ENCODE data around the gene SERPINA5. TPM values are rescaled to one million over a fixed set of nuclear protein-coding genes. Genes with fewer than 3 reads are reported as not detected.

The SERPINA5 gene
- total RNA-seq, 1 experiment from 2014 or later, result 3.0 TPM

GRCh38 chr14:94539181-94539580 lies 42.0 kb upstream of the SERPINA5 start:
- H3K9me3 ChIP-seq (ENCODE audit: control insufficient read depth in 1 of 2, insufficient read depth in 1 of 2, low read depth in 1 of 2, low read length in 2 of 2), result no peaks in the 10 kb centered on the region
- ATAC-seq (no peak), DNase-seq (ENCODE audit: low read depth, low spot score) (no peak)
- ChIA-PET RAD21 (ENCODE audit: low non-redundant PET in 1 of 2, low total read pairs in 2 of 2, uncharacterized antibody in 2 of 2, unreplicated experiment in 2 of 2) (no interaction called here), CTCF (interaction anchor here (0.6 to 4.0 kb wide), 4 partner anchors 10 to 407 kb away, joined by 3 to 14 read pairs (median 3); no protein-coding TSS in a partner anchor), POLR2A (no interaction called here)
- no peaks in the 10 kb centered on the region for H3K27me3 ChIP-seq (ENCODE audit: insufficient read depth, low read length)
- TF ChIP-seq, protein P1, sequence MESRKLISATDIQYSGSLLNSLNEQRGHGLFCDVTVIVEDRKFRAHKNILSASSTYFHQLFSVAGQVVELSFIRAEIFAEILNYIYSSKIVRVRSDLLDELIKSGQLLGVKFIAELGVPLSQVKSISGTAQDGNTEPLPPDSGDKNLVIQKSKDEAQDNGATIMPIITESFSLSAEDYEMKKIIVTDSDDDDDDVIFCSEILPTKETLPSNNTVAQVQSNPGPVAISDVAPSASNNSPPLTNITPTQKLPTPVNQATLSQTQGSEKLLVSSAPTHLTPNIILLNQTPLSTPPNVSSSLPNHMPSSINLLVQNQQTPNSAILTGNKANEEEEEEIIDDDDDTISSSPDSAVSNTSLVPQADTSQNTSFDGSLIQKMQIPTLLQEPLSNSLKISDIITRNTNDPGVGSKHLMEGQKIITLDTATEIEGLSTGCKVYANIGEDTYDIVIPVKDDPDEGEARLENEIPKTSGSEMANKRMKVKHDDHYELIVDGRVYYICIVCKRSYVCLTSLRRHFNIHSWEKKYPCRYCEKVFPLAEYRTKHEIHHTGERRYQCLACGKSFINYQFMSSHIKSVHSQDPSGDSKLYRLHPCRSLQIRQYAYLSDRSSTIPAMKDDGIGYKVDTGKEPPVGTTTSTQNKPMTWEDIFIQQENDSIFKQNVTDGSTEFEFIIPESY (IDR thresholded peaks at IDR 0.05; ENCODE audit: extremely low read depth, insufficient replicate concordance, low read length), result no peak
- TF ChIP-seq EZH2phosphoT487 (IDR thresholded peaks at IDR 0.05; ENCODE audit: borderline replicate concordance) (no peak), FOSL1 (IDR thresholded peaks at IDR 0.05; ENCODE audit: low read depth) (no peak), POLR2A (IDR thresholded peaks at IDR 0.05; ENCODE audit: borderline replicate concordance, extremely low read depth, insufficient read depth, insufficient read length) (no peak), EGR1 (IDR thresholded peaks at IDR 0.05; ENCODE audit: low read depth) (no peak), CEBPB (IDR thresholded peaks at IDR 0.05; ENCODE audit: low read depth) (no peak), EZH2 (IDR thresholded peaks at IDR 0.05) (no peak), JUND (IDR thresholded peaks at IDR 0.05) (no peak), SP1 (IDR thresholded peaks at IDR 0.05; ENCODE audit: low read depth) (no peak), RAD21 (IDR thresholded peaks at IDR 0.05; ENCODE audit: low read depth) (no peak), CBX3 (IDR thresholded peaks at IDR 0.05; ENCODE audit: low read depth) (no peak), TCF7L2 (IDR thresholded peaks at IDR 0.05; ENCODE audit: borderline replicate concordance, extremely low read depth, insufficient read depth, insufficient read length) (no peak), ZNF274 (IDR thresholded peaks at IDR 0.05; ENCODE audit: low read depth, low read length) (no peak), ELF1 (IDR thresholded peaks at IDR 0.05; ENCODE audit: borderline replicate concordance, low read depth) (no peak), MAX (IDR thresholded peaks at IDR 0.05) (no peak), POLR2AphosphoS5 (IDR thresholded peaks at IDR 0.05; ENCODE audit: low read depth, low read length) (no peak), ZFX (IDR thresholded peaks at IDR 0.05) (no peak)
- TF ChIP-seq, protein P2, sequence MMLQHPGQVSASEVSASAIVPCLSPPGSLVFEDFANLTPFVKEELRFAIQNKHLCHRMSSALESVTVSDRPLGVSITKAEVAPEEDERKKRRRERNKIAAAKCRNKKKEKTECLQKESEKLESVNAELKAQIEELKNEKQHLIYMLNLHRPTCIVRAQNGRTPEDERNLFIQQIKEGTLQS (IDR thresholded peaks at IDR 0.05), result no peak
- TF ChIP-seq, protein P3, sequence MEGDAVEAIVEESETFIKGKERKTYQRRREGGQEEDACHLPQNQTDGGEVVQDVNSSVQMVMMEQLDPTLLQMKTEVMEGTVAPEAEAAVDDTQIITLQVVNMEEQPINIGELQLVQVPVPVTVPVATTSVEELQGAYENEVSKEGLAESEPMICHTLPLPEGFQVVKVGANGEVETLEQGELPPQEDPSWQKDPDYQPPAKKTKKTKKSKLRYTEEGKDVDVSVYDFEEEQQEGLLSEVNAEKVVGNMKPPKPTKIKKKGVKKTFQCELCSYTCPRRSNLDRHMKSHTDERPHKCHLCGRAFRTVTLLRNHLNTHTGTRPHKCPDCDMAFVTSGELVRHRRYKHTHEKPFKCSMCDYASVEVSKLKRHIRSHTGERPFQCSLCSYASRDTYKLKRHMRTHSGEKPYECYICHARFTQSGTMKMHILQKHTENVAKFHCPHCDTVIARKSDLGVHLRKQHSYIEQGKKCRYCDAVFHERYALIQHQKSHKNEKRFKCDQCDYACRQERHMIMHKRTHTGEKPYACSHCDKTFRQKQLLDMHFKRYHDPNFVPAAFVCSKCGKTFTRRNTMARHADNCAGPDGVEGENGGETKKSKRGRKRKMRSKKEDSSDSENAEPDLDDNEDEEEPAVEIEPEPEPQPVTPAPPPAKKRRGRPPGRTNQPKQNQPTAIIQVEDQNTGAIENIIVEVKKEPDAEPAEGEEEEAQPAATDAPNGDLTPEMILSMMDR (IDR thresholded peaks at IDR 0.05 in 2 of 3, conservative IDR thresholded peaks at IDR 0.05 in 1 of 3; ENCODE audit: borderline replicate concordance in 1 of 3, insufficient read depth in 1 of 3, low read depth in 2 of 3, low read length in 2 of 3), result no peak
- no peak overlapping the region for H2AFZ ChIP-seq (ENCODE audit: low read depth, low read length, poor library complexity, severe bottlenecking)
- no peaks in the 10 kb centered on the region for H4K20me1 ChIP-seq (ENCODE audit: insufficient read depth)
- H3K4me1 ChIP-seq (ENCODE audit: control insufficient read depth in 1 of 2, insufficient read depth in 2 of 2, low read length in 2 of 2), result peaks cover 0 to 24% of the 10 kb centered on the region in 2 experiments; a peak in 2 of 4 replicates
- no peak overlapping the region for H3K4me2 ChIP-seq (ENCODE audit: low read length)
- no peaks in the 10 kb centered on the region for H3K9me2 ChIP-seq (ENCODE audit: insufficient read depth)
- no peak overlapping the region for H3K4me3 ChIP-seq (replicated peaks in 1 of 2; ENCODE audit: low read depth in 1 of 2, low read length in 2 of 2)
- H3K79me2 ChIP-seq (ENCODE audit: insufficient read depth, low read length), result no peaks in the 10 kb centered on the region
- H3K9ac ChIP-seq (ENCODE audit: low read length), result no peak overlapping the region
- intact Hi-C loops (cut with micrococcal nuclease), result loop anchor here (5.0 to 10.0 kb wide), 2 partner anchors 52 to 404 kb away; no protein-coding TSS in a partner anchor
- H3K36me3 ChIP-seq (ENCODE audit: control insufficient read depth in 1 of 2, insufficient read depth in 2 of 2, low read length in 2 of 2), result no peaks in the 10 kb centered on the region
- BruUV-seq (replicated peaks), result no TSS peak
- H3K27ac ChIP-seq (ENCODE audit: low read depth, low read length), result no peak overlapping the region
